ENCODE data around the gene H1-8.

H1-8 gene

GRCh38 chr3:129530821-129531220 lies 12.2 kb upstream of the H1-8 start:
- TF ChIP-seq CTCF (IDR thresholded peaks at IDR 0.05), result no peak

GRCh38 chr3:129531699-129532098 lies 11.3 kb upstream of the H1-8 start:
- no peak for TF ChIP-seq CTCF (IDR thresholded peaks at IDR 0.05)

GRCh38 chr3:129532261-129532660 lies 10.7 kb upstream of the H1-8 start:
- no peak for TF ChIP-seq CTCF (IDR thresholded peaks at IDR 0.05)

- TF ChIP-seq CTCF (IDR thresholded peaks at IDR 0.05), result no peak
These were observed 9.6 kb upstream of the H1-8 start for GRCh38 chr3:129533406-129533805.

GRCh38 chr3:129534428-129535027 lies 8.4 kb upstream of the H1-8 start:
- TF ChIP-seq CTCF (IDR thresholded peaks at IDR 0.05), result no peak

GRCh38 chr3:129535075-129535474 lies 7.9 kb upstream of the H1-8 start:
- TF ChIP-seq CTCF (IDR thresholded peaks at IDR 0.05), result no peak

GRCh38 chr3:129536374-129536667 lies 6.7 kb upstream of the H1-8 start:
- TF ChIP-seq CTCF (IDR thresholded peaks at IDR 0.05), result no peak

GRCh38 chr3:129536804-129537203 lies 6.2 kb upstream of the H1-8 start:
- TF ChIP-seq CTCF (IDR thresholded peaks at IDR 0.05), result no peak
